ENCODE data around the gene RS1. TPM values are rescaled to one million over a fixed set of nuclear protein-coding genes. Genes with fewer than 3 reads are reported as not detected.

Gene RS1
- total RNA-seq, 4 donors from 2014 or later: not detected

DNA sequence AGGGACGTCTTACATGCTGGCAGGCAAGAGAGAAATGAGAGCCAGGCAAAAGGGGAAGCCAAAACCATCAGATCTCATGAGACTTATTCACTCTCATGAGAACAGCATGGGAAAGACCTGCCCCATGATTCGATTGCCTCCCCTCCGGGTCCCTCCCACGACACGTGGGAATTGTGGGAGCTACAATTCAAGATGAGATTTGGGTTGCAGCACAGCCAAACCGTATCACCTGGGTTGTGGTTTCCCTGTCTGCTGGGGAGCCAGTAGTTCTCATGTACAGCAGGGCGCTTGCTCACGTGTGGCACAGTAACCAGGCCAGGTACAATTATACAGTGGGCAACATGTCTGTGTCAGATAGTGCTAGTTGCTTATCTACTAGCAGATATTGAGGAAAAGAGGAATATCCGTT, 11.1 kb upstream of the RS1 start:
- DNase-seq (ENCODE audit: low spot score): no peak

DNA sequence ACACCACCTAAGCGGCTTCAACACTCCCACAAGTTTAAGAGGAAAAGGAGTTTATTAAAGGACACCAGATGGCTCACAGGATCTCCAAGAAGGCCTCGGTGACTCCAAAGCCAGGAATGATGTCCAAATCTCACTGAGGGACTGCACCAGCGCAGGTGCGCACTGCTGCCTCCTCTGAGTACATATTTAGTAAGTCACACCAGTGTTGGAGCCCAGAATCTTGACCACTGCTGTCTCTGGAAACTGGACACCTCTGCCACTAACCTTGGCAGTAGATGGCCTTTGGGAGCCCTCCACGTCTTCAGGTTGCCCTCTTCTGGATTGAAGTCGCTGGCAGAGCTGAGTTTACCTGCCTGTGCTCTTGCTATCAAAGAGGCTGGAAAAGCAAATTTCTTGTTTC, 10.1 kb upstream of the RS1 start:
- no peak for ATAC-seq (ENCODE audit: low FRiP score)
- DNase-seq (ENCODE audit: low spot score): no peak
- TF ChIP-seq, protein P1, sequence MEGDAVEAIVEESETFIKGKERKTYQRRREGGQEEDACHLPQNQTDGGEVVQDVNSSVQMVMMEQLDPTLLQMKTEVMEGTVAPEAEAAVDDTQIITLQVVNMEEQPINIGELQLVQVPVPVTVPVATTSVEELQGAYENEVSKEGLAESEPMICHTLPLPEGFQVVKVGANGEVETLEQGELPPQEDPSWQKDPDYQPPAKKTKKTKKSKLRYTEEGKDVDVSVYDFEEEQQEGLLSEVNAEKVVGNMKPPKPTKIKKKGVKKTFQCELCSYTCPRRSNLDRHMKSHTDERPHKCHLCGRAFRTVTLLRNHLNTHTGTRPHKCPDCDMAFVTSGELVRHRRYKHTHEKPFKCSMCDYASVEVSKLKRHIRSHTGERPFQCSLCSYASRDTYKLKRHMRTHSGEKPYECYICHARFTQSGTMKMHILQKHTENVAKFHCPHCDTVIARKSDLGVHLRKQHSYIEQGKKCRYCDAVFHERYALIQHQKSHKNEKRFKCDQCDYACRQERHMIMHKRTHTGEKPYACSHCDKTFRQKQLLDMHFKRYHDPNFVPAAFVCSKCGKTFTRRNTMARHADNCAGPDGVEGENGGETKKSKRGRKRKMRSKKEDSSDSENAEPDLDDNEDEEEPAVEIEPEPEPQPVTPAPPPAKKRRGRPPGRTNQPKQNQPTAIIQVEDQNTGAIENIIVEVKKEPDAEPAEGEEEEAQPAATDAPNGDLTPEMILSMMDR (IDR thresholded peaks at IDR 0.05): no peak

More for the DNA sequence above, 11.1 kb upstream of the RS1 start:
- TF ChIP-seq, protein P1 (IDR thresholded peaks at IDR 0.05): no peak
- ATAC-seq (ENCODE audit: low FRiP score): no peak

DNA sequence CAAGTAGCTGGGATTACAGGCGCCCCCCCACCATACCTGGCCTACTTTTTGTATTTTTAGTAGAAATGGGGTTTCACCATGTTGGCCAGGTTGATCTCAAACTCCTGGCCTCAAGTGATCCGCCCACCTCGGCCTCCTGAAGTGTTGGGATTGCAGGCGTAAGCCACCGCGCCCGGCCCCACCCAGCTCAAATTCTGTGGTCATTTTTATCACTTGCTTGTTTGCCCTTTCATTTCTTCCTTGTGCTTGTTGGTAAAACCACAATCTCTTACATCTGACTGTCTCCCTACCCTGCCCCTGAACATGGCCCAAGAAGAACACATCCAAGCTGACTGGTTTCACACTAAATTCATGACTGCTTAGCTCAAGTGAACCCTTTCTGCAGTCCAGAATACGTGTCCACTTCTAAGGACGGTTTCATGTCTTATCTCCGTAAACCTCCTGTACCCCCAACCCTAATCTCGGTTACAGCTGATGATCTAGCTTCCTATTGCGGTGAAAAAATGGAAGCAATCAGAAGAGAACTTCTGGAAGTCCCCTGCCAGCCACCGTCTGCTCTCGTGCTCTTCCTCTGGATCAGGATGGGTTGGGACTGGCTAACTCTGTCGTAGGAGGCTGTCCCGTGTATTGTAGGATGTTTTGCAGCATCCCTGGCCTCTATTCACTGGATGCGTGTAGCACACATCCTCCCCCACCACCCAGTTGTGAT, 5.4 kb upstream of the RS1 start:
- TF ChIP-seq, protein P1 (IDR thresholded peaks at IDR 0.05): no peak
- no peak for ATAC-seq (ENCODE audit: low FRiP score)
- DNase-seq (ENCODE audit: low spot score): no peak

DNA sequence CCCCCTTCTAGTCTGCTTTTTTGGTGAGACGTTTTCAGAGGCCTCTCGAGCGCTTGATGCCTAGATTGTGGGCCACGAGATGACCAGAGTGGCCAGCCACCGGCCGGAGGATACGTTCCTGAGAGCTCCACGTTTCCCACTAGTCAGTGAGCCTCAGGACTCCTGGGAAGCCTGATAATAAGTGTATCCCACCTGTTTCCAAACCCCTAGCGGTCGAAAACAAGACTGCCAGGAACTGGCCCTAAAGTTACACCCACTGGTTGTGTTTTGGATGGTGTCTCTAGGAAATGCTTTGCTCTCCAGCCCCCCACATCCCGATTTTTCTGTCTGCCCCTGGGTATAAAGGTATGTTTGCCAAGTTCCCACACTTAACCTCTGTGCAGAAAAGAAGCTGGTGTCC, 4.6 kb upstream of the RS1 start:
- DNase-seq (ENCODE audit: low spot score) (no peak), ATAC-seq (ENCODE audit: low FRiP score) (no peak)
- TF ChIP-seq, protein P1 (IDR thresholded peaks at IDR 0.05): no peak

DNA sequence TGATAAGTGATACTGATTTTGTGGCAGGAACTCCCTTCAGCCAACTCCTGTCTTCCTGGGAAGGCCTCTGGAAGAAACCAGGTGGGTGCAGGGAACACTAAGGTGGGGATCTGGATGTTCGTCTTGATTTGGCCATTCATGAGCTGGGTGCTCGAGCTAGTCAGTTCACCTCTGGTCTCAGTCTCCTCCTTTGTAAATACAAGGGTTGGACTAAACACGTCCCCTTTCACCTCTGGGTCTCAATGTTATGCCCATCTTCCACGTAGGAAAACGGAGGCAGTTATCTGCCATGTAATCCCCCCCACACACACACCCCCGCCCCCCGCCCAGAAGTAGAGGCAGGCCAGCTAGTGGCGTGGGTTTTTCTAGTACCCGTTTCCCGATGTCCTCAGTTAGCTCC, 4.1 kb upstream of the RS1 start:
- DNase-seq (ENCODE audit: low spot score) (no peak), ATAC-seq (ENCODE audit: low FRiP score) (no peak)
- TF ChIP-seq, protein P1 (IDR thresholded peaks at IDR 0.05): no peak

DNA sequence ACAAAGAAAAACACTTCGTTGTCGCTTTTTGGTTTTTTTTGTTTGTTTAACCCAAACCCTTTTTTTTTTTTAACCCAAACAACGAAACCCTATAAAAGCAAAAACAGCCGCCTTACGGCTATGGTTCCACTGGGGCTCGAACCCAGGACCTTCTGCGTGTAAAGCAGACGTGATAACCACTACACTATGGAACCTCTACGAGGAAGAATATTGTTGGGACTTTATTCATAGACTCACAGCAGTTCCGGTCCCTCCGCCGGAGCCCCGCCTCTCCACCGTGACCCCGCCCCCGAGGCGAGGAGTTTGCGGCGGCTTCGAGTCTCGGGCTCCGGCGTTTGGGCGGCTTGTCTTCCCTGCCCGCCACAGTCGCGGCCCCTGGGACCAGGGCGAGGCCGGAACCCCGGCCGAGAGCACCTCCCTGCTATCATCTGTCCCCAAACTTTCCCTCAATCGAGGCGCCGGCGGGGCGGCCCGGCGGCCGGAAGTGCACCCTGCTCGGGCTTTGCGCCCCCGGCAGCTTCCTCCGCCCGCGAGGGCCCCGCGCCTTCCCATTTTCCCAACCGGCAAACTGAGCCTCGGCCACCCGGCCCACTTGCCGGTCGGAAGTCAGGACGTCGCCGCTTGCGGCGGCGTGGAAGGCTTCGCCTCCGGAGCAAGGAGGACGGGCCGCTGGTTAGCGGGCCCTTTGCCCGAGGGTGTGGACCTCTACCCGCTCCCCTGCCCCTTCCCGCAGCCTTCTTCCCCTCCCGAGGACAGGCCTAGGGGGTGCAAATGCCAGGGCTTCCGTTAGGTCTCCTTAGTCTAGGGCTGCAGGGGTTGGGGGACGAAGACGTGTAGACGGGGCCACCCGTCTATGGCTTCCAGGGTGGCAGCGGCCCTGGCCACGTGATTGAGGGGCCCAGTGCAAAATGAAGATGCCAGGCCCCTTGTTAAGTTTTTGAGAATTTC, 3.2 kb upstream of the RS1 start:
- DNase-seq (ENCODE audit: low spot score) (peak; percentile 26), ATAC-seq (ENCODE audit: low FRiP score) (peak; percentile 90)
- TF ChIP-seq, protein P1 (IDR thresholded peaks at IDR 0.05): no peak
